Tibial artery (tissue), 4 donors: ENCODE measurements around the gene BTBD16.

ENCODE experiments used
- DNase-seq, 2 donors: peaks; one replicate each; pipeline ENCODE4 v3.0.0-alpha.2; 2019
- H3K27ac ChIP-seq, 2 donors: fragments of 200-600 bp; sonication (generic) in 1 of 2; 1 replicate in 1 of 2; 2 replicates in 1 of 2; pipeline ENCODE4 v1.5.1; 2018 to 2019; ENCODE audit warnings: mild to moderate bottlenecking in 1 of 2
- H3K27me3 ChIP-seq, 2 donors: fragments of 200-600 bp; sonication (generic) in 1 of 2; one replicate each; pipeline versions ENCODE4 v1.5.1 to v1.6.0; 2016 to 2019
- H3K36me3 ChIP-seq, 3 donors: fragments of 200-600 bp; sonication (generic) in 2 of 3; one replicate each; pipeline ENCODE4 v1.5.1; 2016 to 2019; ENCODE audit warnings: mild to moderate bottlenecking in 2 of 3
- H3K4me1 ChIP-seq, 4 donors: fragments of 200-600 bp; sonication (generic) in 2 of 4; 1 replicate in 3 of 4; 2 replicates in 1 of 4; pipeline ENCODE4 v1.5.1; 2016 to 2019
- H3K4me3 ChIP-seq, 2 donors: fragments of 200-600 bp; sonication (generic) in 1 of 2; 1 replicate in 1 of 2; 2 replicates in 1 of 2; pipeline ENCODE4 v1.5.1; 2018 to 2019; ENCODE audit warnings: mild to moderate bottlenecking in 2 of 2
- H3K9me3 ChIP-seq, 3 donors: fragments of 200-600 bp; sonication (generic) in 1 of 3; one replicate each; pipeline ENCODE4 v1.5.1; 2016 to 2019
- CTCF ChIP-seq, 2 experiments: fragments of 200-600 bp in 1 of 2; fragments of 450-650 bp in 1 of 2; IDR thresholded peaks; one replicate each; pipeline ENCODE4 v1.5.1; 2017 to 2019; ENCODE audit warnings: antibody characterized with exemption in 2 of 2, mild to moderate bottlenecking in 1 of 2, moderate library complexity in 1 of 2
- intact Hi-C: fragments of 100-400 bp; cut with DNase I; formaldehyde crosslinking; loops from one replicate; pipeline ENCODE4 v1.15.0; 2023; ENCODE audit warnings: low total_unique reads

Gene BTBD16

DNA sequence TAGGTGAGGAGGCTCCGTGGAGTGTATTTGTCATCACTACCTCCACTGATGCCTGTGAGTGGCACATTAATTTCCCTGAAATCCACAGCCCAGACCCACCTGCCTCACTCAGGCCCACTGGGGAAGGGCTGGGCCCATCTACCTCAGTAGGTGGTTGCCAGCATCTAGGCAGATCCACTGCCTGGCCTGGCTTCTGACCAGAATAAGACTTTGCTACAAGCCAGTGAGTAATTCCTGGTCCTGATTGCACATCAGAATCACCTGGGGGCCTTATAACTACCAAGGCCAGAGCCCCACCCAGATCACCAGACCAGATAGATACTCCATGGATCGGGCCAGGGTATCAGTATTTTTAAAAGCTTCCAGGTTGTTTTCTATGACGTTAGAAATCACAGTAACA is 65.9 kb downstream of the BTBD16 start:
- Histone ChIP-seq H3K27ac (no peak overlapping the region), H3K9me3 (no peaks in the 10 kb centered on the region), H3K27me3 (no peaks in the 10 kb centered on the region), H3K4me3 (no peak overlapping the region), H3K36me3 (no peaks in the 10 kb centered on the region), H3K4me1 (no peaks in the 10 kb centered on the region)
- no peak for DNase-seq
- TF ChIP-seq CTCF (IDR thresholded peaks at IDR 0.05), result no peak
- intact Hi-C loops, result loop anchor here (5.0 kb wide), 1 partner anchor 35 kb away; no protein-coding TSS in a partner anchor

DNA sequence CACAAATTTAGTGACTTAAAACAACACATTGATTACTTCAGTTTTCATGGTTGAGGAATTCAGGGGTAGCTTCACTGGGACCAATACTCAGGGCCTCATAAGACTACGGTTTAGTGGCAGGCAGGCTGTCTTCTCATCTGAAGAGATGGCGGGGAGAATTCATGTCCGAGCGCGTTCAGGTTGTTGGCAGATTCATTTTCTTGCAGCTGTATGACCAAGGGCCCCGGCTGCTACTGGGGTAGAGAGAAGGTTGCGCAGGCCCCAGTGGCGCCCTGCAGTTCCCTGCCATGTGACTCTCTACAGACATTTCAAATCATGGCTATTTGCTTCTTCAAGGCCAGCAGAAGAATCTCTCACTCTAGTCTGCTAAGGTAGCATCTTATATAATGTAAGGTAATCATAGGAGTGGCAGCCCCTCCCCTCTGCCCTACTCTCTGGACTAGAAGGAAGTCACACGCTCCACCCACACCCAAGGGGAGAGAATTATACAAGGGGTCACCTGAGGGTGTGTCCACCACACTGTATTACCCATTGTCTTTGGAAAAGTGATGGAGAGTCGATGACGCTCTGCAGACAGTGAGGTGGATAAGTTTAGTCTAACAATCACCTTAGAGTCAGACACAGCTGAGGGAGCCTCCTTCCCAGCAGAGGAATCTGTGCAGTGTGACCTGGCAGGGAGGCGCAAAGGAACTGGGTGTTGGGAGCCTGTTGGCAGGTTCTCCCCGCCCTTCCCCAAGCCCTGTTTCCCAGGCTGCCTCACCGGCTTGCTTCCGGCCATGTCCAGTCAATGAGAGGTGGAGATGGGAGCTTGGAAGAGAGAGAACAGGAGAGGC is 67.7 kb downstream of the BTBD16 start:
- no peak overlapping the region for H3K4me3 ChIP-seq
- H3K27me3 ChIP-seq, result no peaks in the 10 kb centered on the region
- TF ChIP-seq CTCF (IDR thresholded peaks at IDR 0.05), result no peak
- H3K4me1 ChIP-seq, result peaks cover 0 to 3% (median 0%) of the 10 kb centered on the region in 4 donors
- intact Hi-C loops, result loop anchor here (5.0 kb wide), 1 partner anchor 37 kb away; no protein-coding TSS in a partner anchor
- no peak for DNase-seq
- H3K36me3 ChIP-seq, result no peaks in the 10 kb centered on the region
- no peaks in the 10 kb centered on the region for H3K9me3 ChIP-seq
- H3K27ac ChIP-seq, result no peak overlapping the region

GRCh38 chr10:122341141-122341810 is 70.2 kb downstream of the BTBD16 start:
- Histone ChIP-seq H3K27ac (no peak overlapping the region), H3K36me3 (no peaks in the 10 kb centered on the region)
- intact Hi-C loops, result loop anchor here (5.0 kb wide), 2 partner anchors 96 to 226 kb away; no protein-coding TSS in a partner anchor

GRCh38 chr10:122342293-122343134 is 71.4 kb downstream of the BTBD16 start:
- Histone ChIP-seq H3K27ac (no peak overlapping the region), H3K36me3 (no peaks in the 10 kb centered on the region), H3K9me3 (no peaks in the 10 kb centered on the region), H3K27me3 (no peaks in the 10 kb centered on the region), H3K4me1 (peaks cover 0 to 3% (median 0%) of the 10 kb centered on the region in 4 donors), H3K4me3 (no peak overlapping the region)
- DNase-seq, result no peak
- intact Hi-C loops, result loop anchor here (5.0 kb wide), 2 partner anchors 95 to 225 kb away; no protein-coding TSS in a partner anchor
- peak; percentile 82 to 88 for TF ChIP-seq CTCF (IDR thresholded peaks at IDR 0.05)

More at GRCh38 chr10:122341141-122341810, 70.2 kb downstream of the BTBD16 start:
- Histone ChIP-seq H3K4me3 (no peak overlapping the region), H3K9me3 (no peaks in the 10 kb centered on the region), H3K27me3 (no peaks in the 10 kb centered on the region), H3K4me1 (peaks cover 0 to 3% (median 0%) of the 10 kb centered on the region in 4 donors)
- TF ChIP-seq CTCF (IDR thresholded peaks at IDR 0.05), result no peak
- DNase-seq, result no peak

DNA sequence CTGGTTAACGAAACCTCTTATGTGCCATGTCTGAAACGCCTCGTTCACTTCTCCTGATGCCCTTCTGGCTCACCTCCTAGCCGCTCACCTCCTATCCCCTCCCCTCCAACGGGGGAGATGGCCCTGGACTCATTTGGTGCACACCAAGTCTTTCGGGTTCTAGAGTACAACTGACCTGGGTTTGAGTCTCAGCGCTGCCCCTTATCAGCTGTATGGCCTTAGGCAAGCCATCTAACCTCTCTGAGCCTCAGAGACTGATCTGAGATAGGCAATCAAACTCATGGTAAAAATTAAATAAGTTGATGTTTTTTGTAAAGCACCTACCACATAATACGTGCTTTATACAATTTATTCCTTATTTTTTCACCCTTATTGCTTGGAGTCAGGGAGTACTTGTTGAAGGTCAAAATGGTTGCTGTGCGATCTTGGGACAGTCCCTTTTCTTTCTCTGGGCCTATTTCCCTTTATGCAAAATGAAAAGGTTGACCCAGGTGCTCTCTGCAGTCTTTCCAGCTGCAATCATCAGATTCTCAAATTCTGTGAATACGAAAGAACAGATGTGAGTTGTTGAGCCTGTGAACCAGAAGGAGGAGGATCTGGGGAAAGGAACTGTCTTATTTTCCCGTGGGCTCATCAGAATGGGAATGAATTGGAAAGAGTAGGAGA is 72.2 kb downstream of the BTBD16 start:
- Histone ChIP-seq H3K4me1 (peaks cover 0 to 3% (median 0%) of the 10 kb centered on the region in 4 donors), H3K27me3 (no peaks in the 10 kb centered on the region), H3K4me3 (no peak overlapping the region), H3K27ac (no peak overlapping the region), H3K9me3 (no peaks in the 10 kb centered on the region), H3K36me3 (no peaks in the 10 kb centered on the region)
- intact Hi-C loops, result loop anchor here (5.0 kb wide), 2 partner anchors 94 to 224 kb away; no protein-coding TSS in a partner anchor
- no peak for DNase-seq
- no peak for TF ChIP-seq CTCF (IDR thresholded peaks at IDR 0.05)
